Ishikawa (cell line): ENCODE data around the gene FTO.

Experiments used
- CEBPB ChIP-seq: IDR thresholded peaks from 2 replicates; pipeline ENCODE4 v1.6.1; 2012
- CREB1 ChIP-seq: IDR thresholded peaks from 2 replicates; pipeline ENCODE4 v1.6.1; 2012; ENCODE audit warnings: low read depth
- EGR1 ChIP-seq: IDR thresholded peaks from 2 replicates; pipeline ENCODE4 v1.6.1; 2012
- EP300 ChIP-seq: IDR thresholded peaks from 2 replicates; pipeline ENCODE4 v1.6.1; 2012; ENCODE audit warnings: borderline replicate concordance
- FOXM1 ChIP-seq: IDR thresholded peaks from 2 replicates; pipeline ENCODE4 v1.6.1; 2012; ENCODE audit warnings: low read depth, borderline replicate concordance
- NFIC ChIP-seq: IDR thresholded peaks from 2 replicates; pipeline ENCODE4 v1.6.1; 2012
- RAD21 ChIP-seq: IDR thresholded peaks from 2 replicates; pipeline ENCODE4 v1.6.1; 2012; ENCODE audit warnings: low read depth
- TAF1 ChIP-seq: IDR thresholded peaks from 2 replicates; pipeline ENCODE4 v1.6.1; 2012; ENCODE audit warnings: low read depth, mild to moderate bottlenecking
- TCF12 ChIP-seq: IDR thresholded peaks from 2 replicates; pipeline ENCODE4 v1.6.1; 2012; ENCODE audit warnings: low read depth
- TEAD4 ChIP-seq: IDR thresholded peaks from 2 replicates; pipeline ENCODE4 v1.6.1; 2012
- YY1 ChIP-seq: IDR thresholded peaks from 2 replicates; pipeline ENCODE4 v1.6.1; 2012; ENCODE audit warnings: low read depth
- ZBTB7A ChIP-seq: IDR thresholded peaks from 2 replicates; pipeline ENCODE4 v1.6.1; 2012; ENCODE audit warnings: low read depth
- TF ChIP-seq, protein P1 (sequence below): IDR thresholded peaks from 2 replicates; pipeline ENCODE4 v1.6.1; 2012
- TF ChIP-seq, protein P2 (sequence below): IDR thresholded peaks from 2 replicates; pipeline ENCODE4 v1.6.1; 2012; ENCODE audit warnings: low read depth, mild to moderate bottlenecking
- TF ChIP-seq, protein P3 (sequence below): IDR thresholded peaks from 2 replicates; pipeline ENCODE4 v1.6.1; 2012

Gene FTO

DNA sequence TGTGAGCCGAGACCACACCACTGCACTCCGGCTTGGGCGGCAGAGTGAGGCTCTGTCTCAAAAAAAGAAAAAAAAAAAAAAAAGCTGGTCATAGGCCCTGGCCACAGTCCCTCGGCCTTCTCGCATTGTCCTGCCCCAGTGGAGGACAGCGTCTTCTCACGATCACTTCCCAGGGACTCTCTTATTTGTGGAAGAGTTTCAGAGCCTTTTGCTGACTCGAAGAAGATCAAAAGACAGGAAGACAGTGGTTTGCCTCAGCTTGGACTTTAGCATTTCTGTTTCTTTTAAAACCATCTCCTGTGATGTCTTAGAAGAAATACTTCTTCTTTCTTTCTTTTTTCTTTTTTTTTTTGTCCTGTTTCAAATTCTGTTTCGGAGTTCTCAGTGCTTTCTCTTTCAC is 210.0 kb downstream of the FTO start:
- TF ChIP-seq NFIC, result no peak
- no peak for TF ChIP-seq TEAD4
- no peak for TF ChIP-seq RAD21
- no peak for TF ChIP-seq YY1
- TF ChIP-seq CREB1, result no peak
- no peak for TF ChIP-seq EP300
- no peak for TF ChIP-seq EGR1
- no peak for TF ChIP-seq TCF12

DNA sequence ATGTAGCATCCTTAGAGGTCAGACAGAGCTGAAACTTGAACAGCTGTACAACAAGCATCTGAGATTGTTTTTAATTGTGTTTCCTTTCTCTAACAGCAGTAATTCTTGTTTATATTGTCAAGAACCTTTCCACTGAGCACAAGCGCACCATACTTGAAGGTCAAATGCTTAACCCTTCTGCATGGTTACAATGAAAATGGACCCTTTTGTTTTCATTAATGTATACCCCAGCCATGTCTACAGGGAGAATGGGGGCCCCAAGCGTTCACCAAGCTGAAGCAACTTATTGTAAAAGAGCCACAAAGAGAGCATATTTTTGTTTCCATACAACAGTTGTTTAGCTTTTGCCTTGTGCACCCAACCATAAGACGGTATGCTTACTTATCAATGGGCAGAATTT is 210.8 kb downstream of the FTO start:
- TF ChIP-seq YY1 (no peak), EP300 (no peak), TCF12 (no peak), ZBTB7A (no peak), RAD21 (no peak), TAF1 (no peak), CREB1 (no peak), FOXM1 (no peak), CEBPB (no peak), NFIC (no peak), TEAD4 (no peak)
- TF ChIP-seq, protein P1, sequence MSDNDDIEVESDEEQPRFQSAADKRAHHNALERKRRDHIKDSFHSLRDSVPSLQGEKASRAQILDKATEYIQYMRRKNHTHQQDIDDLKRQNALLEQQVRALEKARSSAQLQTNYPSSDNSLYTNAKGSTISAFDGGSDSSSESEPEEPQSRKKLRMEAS, result no peak
- TF ChIP-seq, protein P2, sequence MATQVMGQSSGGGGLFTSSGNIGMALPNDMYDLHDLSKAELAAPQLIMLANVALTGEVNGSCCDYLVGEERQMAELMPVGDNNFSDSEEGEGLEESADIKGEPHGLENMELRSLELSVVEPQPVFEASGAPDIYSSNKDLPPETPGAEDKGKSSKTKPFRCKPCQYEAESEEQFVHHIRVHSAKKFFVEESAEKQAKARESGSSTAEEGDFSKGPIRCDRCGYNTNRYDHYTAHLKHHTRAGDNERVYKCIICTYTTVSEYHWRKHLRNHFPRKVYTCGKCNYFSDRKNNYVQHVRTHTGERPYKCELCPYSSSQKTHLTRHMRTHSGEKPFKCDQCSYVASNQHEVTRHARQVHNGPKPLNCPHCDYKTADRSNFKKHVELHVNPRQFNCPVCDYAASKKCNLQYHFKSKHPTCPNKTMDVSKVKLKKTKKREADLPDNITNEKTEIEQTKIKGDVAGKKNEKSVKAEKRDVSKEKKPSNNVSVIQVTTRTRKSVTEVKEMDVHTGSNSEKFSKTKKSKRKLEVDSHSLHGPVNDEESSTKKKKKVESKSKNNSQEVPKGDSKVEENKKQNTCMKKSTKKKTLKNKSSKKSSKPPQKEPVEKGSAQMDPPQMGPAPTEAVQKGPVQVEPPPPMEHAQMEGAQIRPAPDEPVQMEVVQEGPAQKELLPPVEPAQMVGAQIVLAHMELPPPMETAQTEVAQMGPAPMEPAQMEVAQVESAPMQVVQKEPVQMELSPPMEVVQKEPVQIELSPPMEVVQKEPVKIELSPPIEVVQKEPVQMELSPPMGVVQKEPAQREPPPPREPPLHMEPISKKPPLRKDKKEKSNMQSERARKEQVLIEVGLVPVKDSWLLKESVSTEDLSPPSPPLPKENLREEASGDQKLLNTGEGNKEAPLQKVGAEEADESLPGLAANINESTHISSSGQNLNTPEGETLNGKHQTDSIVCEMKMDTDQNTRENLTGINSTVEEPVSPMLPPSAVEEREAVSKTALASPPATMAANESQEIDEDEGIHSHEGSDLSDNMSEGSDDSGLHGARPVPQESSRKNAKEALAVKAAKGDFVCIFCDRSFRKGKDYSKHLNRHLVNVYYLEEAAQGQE, result no peak
- TF ChIP-seq, protein P3, sequence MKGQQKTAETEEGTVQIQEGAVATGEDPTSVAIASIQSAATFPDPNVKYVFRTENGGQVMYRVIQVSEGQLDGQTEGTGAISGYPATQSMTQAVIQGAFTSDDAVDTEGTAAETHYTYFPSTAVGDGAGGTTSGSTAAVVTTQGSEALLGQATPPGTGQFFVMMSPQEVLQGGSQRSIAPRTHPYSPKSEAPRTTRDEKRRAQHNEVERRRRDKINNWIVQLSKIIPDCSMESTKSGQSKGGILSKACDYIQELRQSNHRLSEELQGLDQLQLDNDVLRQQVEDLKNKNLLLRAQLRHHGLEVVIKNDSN, result no peak

DNA sequence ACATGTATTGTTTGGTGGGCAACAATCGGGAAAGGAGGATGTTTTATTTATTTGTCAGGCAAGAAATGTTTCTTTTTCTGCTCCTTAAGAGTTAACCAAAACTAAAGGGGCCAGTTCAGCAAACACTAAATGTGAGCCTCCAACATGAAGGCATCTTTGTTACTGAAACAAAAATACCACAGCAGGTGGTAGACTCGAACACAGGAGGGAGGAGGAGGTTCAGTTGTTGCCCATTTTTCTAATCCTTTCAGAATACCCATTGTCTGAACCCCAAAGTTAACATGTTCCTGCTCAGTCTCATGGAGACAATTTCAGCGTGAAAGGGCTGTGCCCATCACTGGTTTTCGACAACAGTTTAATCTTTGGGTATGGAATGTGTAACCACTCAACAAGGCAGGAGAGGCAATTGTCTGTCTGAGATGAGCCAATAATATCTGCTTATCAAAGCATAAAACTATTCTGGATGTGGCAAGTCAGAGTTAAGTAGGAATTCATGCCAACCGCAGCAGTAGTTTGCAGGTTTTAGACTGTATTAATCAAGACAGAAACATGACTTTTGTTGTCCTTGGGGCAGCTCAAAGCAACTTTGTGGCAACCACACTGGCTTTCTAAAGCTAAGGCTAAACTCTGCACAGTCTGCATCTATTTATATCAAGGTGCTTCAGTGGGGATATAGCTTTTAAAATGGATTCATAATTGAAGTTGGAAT is 211.7 kb downstream of the FTO start:
- TF ChIP-seq FOXM1 (no peak), CREB1 (no peak), NFIC (no peak), CEBPB (no peak), YY1 (no peak), ZBTB7A (no peak), EP300 (no peak), RAD21 (no peak)
- TF ChIP-seq, protein P2, result no peak
- TF ChIP-seq, protein P1, result no peak

DNA sequence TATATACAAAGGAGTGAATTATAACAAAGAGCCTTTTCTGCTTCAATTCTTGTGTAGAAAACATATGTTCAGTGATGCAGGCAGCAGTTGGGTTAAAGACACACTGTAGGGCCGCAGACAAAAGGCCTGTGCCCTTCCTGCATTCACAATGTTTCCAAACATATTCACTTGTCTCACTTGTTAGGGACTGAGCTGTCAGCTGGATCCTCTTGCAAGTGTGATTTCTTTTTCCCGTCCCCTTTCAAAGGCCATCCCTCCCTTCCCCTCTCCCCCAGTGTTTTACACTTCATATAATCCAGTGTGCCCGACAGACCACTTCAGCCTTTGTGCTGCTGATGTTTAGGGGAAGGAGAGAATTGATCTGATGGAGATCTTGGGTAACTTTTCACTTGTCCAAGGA is 217.0 kb downstream of the FTO start:
- TF ChIP-seq, protein P3, result no peak
- no peak for TF ChIP-seq FOXM1
- no peak for TF ChIP-seq TEAD4
- no peak for TF ChIP-seq TCF12
- no peak for TF ChIP-seq RAD21
- no peak for TF ChIP-seq TAF1
- no peak for TF ChIP-seq CREB1
- no peak for TF ChIP-seq EP300
- TF ChIP-seq, protein P2, result no peak
- no peak for TF ChIP-seq NFIC
- TF ChIP-seq CEBPB, result no peak
- TF ChIP-seq YY1, result no peak
- TF ChIP-seq, protein P1, result no peak
- TF ChIP-seq EGR1, result no peak
- TF ChIP-seq ZBTB7A, result no peak
